HG03469 (cell line): ENCODE results near the gene MAP3K14.
A peak's percentile ranks its signal among the peaks of the same experiment; 100 is the strongest.
"Not testable (repeated sequence)": the region's sequence is repeated elsewhere in the genome, so short reads cannot be mapped to it uniquely, and the experiment has no call there.

ENCODE experiments used
- ATAC-seq: cut with Tn5 transposase; IDR thresholded peaks from one replicate; pipeline ENCODE4 v1.9.1; 2021; ENCODE audit warnings: mild to moderate bottlenecking, moderate library complexity, moderate number of reproducible peaks; ENCODE audit not compliant: unreplicated experiment

MAP3K14 gene

GRCh38 chr17:45316434-45317110 lies at the start of gene MAP3K14:
Gene MAP3K14, minus strand, starts transcription at chr17:45317020. Its CDS starts 26,275 bp downstream, at chr17:45290745.
- peak; percentile 15 for ATAC-seq

GRCh38 chr17:45366049-45366448 lies 49.2 kb upstream of the MAP3K14 start:
- no peak for ATAC-seq

- no peak for ATAC-seq
Observed at GRCh38 chr17:45364531-45365390, 47.9 kb upstream of the MAP3K14 start.

- no peak for ATAC-seq
Observed at GRCh38 chr17:45363498-45363897, 46.7 kb upstream of the MAP3K14 start.

- no peak for ATAC-seq
Observed at GRCh38 chr17:45361976-45362375, 45.2 kb upstream of the MAP3K14 start.

GRCh38 chr17:45361451-45361850 lies 44.6 kb upstream of the MAP3K14 start:
- no peak for ATAC-seq

- no peak for ATAC-seq
Observed at GRCh38 chr17:45357364-45357997, 40.7 kb upstream of the MAP3K14 start.

- no peak for ATAC-seq
Observed at GRCh38 chr17:45355087-45355486, 38.3 kb upstream of the MAP3K14 start.

GRCh38 chr17:45353043-45353442 lies 36.2 kb upstream of the MAP3K14 start:
- no peak for ATAC-seq

GRCh38 chr17:45351831-45352230 lies 35.0 kb upstream of the MAP3K14 start:
- no peak for ATAC-seq

- no peak for ATAC-seq
Observed at GRCh38 chr17:45347444-45347843, 30.6 kb upstream of the MAP3K14 start.

GRCh38 chr17:45346216-45347015 lies 29.6 kb upstream of the MAP3K14 start:
- no peak for ATAC-seq

- ATAC-seq: no peak
Observed at GRCh38 chr17:45345554-45346215, 28.9 kb upstream of the MAP3K14 start.

GRCh38 chr17:45345246-45345553 lies 28.4 kb upstream of the MAP3K14 start:
- no peak for ATAC-seq

GRCh38 chr17:45343967-45344664 lies 27.3 kb upstream of the MAP3K14 start:
- not testable (repeated sequence) for ATAC-seq

GRCh38 chr17:45342871-45343526 lies 26.2 kb upstream of the MAP3K14 start:
- ATAC-seq: no peak

GRCh38 chr17:45342306-45342705 lies 25.5 kb upstream of the MAP3K14 start:
- ATAC-seq: no peak

- no peak for ATAC-seq
Observed at GRCh38 chr17:45341533-45342158, 24.8 kb upstream of the MAP3K14 start.
